RWPE2 (cell line): ENCODE data around the gene TH.

Source experiments
- ATAC-seq: fragments of 200-7000 bp; cut with Tn5 transposase; 3 replicates; pipeline ENCODE4 v1.9.1; 2021; ENCODE audit warnings: low read depth
- DNase-seq: peaks from one replicate; pipeline ENCODE4 v3.0.0-alpha.2; 2020; ENCODE audit warnings: low spot score
- H3K27ac ChIP-seq: fragments of 450-650 bp; 2 replicates; pipeline ENCODE4 v1.5.1; 2017; ENCODE audit warnings: mild to moderate bottlenecking; ENCODE audit not compliant: poor library complexity, severe bottlenecking
- H3K27me3 ChIP-seq: fragments of 250-450 bp; sonication (Bioruptor Pico); 2 replicates; pipeline ENCODE4 v1.5.1; 2021; ENCODE audit warnings: mild to moderate bottlenecking, moderate library complexity; ENCODE audit not compliant: insufficient read depth, poor library complexity, severe bottlenecking
- H3K36me3 ChIP-seq: fragments of 250-450 bp; sonication (Bioruptor Pico); 2 replicates; pipeline ENCODE4 v1.5.1; 2020; ENCODE audit warnings: low read depth, mild to moderate bottlenecking, moderate library complexity
- H3K4me1 ChIP-seq: fragments of 250-450 bp; sonication (Bioruptor Pico); 2 replicates; pipeline ENCODE4 v1.5.1; 2021; ENCODE audit warnings: mild to moderate bottlenecking, moderate library complexity; ENCODE audit not compliant: insufficient read depth, poor library complexity, severe bottlenecking
- H3K4me3 ChIP-seq: fragments of 250-450 bp; sonication (Bioruptor Pico); 2 replicates; pipeline ENCODE4 v1.5.1; 2021; ENCODE audit warnings: mild to moderate bottlenecking, moderate library complexity; ENCODE audit not compliant: severe bottlenecking
- H3K9me3 ChIP-seq: fragments of 250-450 bp; sonication (Bioruptor Pico); 2 replicates; pipeline ENCODE4 v1.5.1; 2021; ENCODE audit warnings: mild to moderate bottlenecking, moderate library complexity; ENCODE audit not compliant: severe bottlenecking
- TF ChIP-seq, protein P1 (sequence below): fragments of 450-650 bp; IDR thresholded peaks from one replicate; pipeline ENCODE4 v1.5.1; 2017; ENCODE audit warnings: mild to moderate bottlenecking, moderate library complexity; ENCODE audit not compliant: poor library complexity, severe bottlenecking

TH gene

GRCh38 chr11:2211113-2211971 lies 39.7 kb upstream of the TH start:
- no peak overlapping the region for H3K27ac ChIP-seq
- no peak overlapping the region for H3K4me3 ChIP-seq
- H3K36me3 ChIP-seq: no peaks in the 10 kb centered on the region
- ATAC-seq: no peak
- no peaks in the 10 kb centered on the region for H3K27me3 ChIP-seq
- TF ChIP-seq, protein P1, sequence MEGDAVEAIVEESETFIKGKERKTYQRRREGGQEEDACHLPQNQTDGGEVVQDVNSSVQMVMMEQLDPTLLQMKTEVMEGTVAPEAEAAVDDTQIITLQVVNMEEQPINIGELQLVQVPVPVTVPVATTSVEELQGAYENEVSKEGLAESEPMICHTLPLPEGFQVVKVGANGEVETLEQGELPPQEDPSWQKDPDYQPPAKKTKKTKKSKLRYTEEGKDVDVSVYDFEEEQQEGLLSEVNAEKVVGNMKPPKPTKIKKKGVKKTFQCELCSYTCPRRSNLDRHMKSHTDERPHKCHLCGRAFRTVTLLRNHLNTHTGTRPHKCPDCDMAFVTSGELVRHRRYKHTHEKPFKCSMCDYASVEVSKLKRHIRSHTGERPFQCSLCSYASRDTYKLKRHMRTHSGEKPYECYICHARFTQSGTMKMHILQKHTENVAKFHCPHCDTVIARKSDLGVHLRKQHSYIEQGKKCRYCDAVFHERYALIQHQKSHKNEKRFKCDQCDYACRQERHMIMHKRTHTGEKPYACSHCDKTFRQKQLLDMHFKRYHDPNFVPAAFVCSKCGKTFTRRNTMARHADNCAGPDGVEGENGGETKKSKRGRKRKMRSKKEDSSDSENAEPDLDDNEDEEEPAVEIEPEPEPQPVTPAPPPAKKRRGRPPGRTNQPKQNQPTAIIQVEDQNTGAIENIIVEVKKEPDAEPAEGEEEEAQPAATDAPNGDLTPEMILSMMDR: no peak
- H3K4me1 ChIP-seq: no peaks in the 10 kb centered on the region
- H3K9me3 ChIP-seq: no peaks in the 10 kb centered on the region
- DNase-seq: peak; percentile 50

GRCh38 chr11:2210366-2211112 lies 38.9 kb upstream of the TH start:
- no peaks in the 10 kb centered on the region for H3K27me3 ChIP-seq
- no peaks in the 10 kb centered on the region for H3K4me1 ChIP-seq
- TF ChIP-seq, protein P1: no peak
- no peak overlapping the region for H3K27ac ChIP-seq
- H3K4me3 ChIP-seq: no peak overlapping the region
- DNase-seq (peak; percentile 55), ATAC-seq (no peak)
- no peaks in the 10 kb centered on the region for H3K9me3 ChIP-seq
- H3K36me3 ChIP-seq: no peaks in the 10 kb centered on the region

DNA sequence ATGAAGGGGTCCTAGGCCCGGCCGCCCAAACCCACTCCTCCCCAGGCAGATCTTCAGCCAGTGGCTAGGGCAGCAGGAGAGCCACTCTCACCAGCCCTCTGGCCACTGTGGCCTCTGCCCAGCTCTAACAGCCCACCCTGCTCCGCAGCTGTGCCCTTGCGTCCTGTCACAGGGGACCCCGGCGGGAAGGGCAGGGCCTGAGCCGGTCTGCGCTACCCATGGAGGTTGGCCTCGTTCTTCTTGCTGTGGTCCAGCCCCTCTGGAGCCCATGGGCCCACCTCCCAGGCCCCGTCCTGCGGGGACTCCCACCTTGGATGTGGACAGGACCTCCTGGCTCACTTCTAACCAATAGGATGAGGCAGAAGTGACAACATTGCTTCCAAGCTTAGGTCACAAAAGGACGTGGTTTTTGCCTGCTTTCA lies 38.3 kb upstream of the TH start:
- no peaks in the 10 kb centered on the region for H3K27me3 ChIP-seq
- H3K9me3 ChIP-seq: no peaks in the 10 kb centered on the region
- no peak overlapping the region for H3K27ac ChIP-seq
- no peak for ATAC-seq
- no peaks in the 10 kb centered on the region for H3K4me1 ChIP-seq
- H3K4me3 ChIP-seq: no peak overlapping the region
- TF ChIP-seq, protein P1: no peak
- H3K36me3 ChIP-seq: no peaks in the 10 kb centered on the region
- peak; percentile 52 for DNase-seq

DNA sequence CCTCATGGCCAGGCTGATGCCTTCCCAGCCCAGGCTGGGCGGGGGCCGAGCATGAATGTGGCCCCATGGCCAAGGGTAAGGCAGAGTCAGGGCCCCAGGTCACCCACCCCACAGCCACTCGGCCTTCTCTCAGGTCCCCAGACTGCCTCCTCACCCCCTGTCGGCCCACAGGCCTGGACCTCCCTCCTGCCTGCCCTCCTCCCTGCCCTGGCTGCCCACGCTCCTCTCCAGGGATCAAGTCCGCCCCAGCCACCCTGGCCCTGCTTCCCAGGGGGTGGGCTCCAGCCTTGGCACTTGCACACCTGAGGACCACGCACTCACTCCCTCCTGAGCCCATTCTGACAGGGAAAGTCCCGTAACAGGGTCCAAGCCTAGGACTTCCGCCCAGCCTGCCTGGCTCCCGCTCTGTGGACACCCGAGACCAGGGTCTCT lies 37.8 kb upstream of the TH start:
- H3K27me3 ChIP-seq: no peaks in the 10 kb centered on the region
- DNase-seq (peak; percentile 51), ATAC-seq (no peak)
- no peak overlapping the region for H3K27ac ChIP-seq
- TF ChIP-seq, protein P1: no peak
- H3K4me1 ChIP-seq: no peaks in the 10 kb centered on the region
- H3K4me3 ChIP-seq: no peak overlapping the region
- H3K36me3 ChIP-seq: no peaks in the 10 kb centered on the region
- H3K9me3 ChIP-seq: no peaks in the 10 kb centered on the region
